ENCODE data around the gene ZNF618. TPM values are rescaled to one million over a fixed set of nuclear protein-coding genes. Genes with fewer than 3 reads are reported as not detected.

Gene ZNF618
- total RNA-seq, 1 experiment from 2014 or later = 22.0 TPM

- POLR2A ChIA-PET = no interaction called here
- no peak for ATAC-seq
- H3K36me3 Mint-ChIP-seq = peaks cover 11% of the 10 kb centered on the region
- no peak for DNase-seq (ENCODE audit: low spot score)
- no peak for TF ChIP-seq JAZF1 (CRISPR knock-in tag; IDR thresholded peaks at IDR 0.05)
- TF ChIP-seq MYBL2 (CRISPR knock-in tag; IDR thresholded peaks at IDR 0.05) = no peak
- no peak for TF ChIP-seq PREB (CRISPR knock-in tag; IDR thresholded peaks at IDR 0.05; ENCODE audit: borderline replicate concordance)
- TF ChIP-seq ZNF512 (CRISPR knock-in tag; IDR thresholded peaks at IDR 0.05; ENCODE audit: borderline replicate concordance) = no peak
- TF ChIP-seq, protein P1, sequence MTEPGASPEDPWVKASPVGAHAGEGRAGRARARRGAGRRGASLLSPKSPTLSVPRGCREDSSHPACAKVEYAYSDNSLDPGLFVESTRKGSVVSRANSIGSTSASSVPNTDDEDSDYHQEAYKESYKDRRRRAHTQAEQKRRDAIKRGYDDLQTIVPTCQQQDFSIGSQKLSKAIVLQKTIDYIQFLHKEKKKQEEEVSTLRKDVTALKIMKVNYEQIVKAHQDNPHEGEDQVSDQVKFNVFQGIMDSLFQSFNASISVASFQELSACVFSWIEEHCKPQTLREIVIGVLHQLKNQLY (CRISPR knock-in tag; IDR thresholded peaks at IDR 0.05) = no peak
- no peak for TF ChIP-seq ZNF317 (CRISPR knock-in tag; IDR thresholded peaks at IDR 0.05; ENCODE audit: borderline replicate concordance, low read depth)
- no peak for TF ChIP-seq IRF2 (CRISPR knock-in tag; IDR thresholded peaks at IDR 0.05; ENCODE audit: borderline replicate concordance, low read depth)
- TF ChIP-seq, protein P2, sequence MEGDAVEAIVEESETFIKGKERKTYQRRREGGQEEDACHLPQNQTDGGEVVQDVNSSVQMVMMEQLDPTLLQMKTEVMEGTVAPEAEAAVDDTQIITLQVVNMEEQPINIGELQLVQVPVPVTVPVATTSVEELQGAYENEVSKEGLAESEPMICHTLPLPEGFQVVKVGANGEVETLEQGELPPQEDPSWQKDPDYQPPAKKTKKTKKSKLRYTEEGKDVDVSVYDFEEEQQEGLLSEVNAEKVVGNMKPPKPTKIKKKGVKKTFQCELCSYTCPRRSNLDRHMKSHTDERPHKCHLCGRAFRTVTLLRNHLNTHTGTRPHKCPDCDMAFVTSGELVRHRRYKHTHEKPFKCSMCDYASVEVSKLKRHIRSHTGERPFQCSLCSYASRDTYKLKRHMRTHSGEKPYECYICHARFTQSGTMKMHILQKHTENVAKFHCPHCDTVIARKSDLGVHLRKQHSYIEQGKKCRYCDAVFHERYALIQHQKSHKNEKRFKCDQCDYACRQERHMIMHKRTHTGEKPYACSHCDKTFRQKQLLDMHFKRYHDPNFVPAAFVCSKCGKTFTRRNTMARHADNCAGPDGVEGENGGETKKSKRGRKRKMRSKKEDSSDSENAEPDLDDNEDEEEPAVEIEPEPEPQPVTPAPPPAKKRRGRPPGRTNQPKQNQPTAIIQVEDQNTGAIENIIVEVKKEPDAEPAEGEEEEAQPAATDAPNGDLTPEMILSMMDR (IDR thresholded peaks at IDR 0.05) = no peak
- H3K27ac Mint-ChIP-seq = no peak overlapping the region
- no peaks in the 10 kb centered on the region for H3K9me3 Mint-ChIP-seq
- no peak overlapping the region for H3K4me3 Mint-ChIP-seq
- CTCF ChIA-PET = no interaction called here
- no peaks in the 10 kb centered on the region for H3K4me1 Mint-ChIP-seq
- H3K27me3 Mint-ChIP-seq (ENCODE audit: low read depth) = no peaks in the 10 kb centered on the region
These were observed 110.0 kb downstream of the ZNF618 start for GRCh38 chr9:113985968-113986585.

- TF ChIP-seq ZNF219 (CRISPR knock-in tag; IDR thresholded peaks at IDR 0.05; ENCODE audit: borderline replicate concordance) (no peak), NR1H2 (CRISPR knock-in tag; IDR thresholded peaks at IDR 0.05) (no peak), JAZF1 (CRISPR knock-in tag; IDR thresholded peaks at IDR 0.05) (no peak)
- TF ChIP-seq, protein P3, sequence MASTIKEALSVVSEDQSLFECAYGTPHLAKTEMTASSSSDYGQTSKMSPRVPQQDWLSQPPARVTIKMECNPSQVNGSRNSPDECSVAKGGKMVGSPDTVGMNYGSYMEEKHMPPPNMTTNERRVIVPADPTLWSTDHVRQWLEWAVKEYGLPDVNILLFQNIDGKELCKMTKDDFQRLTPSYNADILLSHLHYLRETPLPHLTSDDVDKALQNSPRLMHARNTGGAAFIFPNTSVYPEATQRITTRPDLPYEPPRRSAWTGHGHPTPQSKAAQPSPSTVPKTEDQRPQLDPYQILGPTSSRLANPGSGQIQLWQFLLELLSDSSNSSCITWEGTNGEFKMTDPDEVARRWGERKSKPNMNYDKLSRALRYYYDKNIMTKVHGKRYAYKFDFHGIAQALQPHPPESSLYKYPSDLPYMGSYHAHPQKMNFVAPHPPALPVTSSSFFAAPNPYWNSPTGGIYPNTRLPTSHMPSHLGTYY (CRISPR knock-in tag; IDR thresholded peaks at IDR 0.05) = no peak
- TF ChIP-seq, protein P4, sequence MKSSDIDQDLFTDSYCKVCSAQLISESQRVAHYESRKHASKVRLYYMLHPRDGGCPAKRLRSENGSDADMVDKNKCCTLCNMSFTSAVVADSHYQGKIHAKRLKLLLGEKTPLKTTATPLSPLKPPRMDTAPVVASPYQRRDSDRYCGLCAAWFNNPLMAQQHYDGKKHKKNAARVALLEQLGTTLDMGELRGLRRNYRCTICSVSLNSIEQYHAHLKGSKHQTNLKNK (CRISPR knock-in tag; IDR thresholded peaks at IDR 0.05) = no peak
- CTCF ChIA-PET = no interaction called here
- Mint-ChIP-seq H3K4me1 (no peaks in the 10 kb centered on the region), H3K36me3 (peaks cover 11% of the 10 kb centered on the region), H3K4me3 (no peak overlapping the region), H3K27me3 (ENCODE audit: low read depth) (no peaks in the 10 kb centered on the region), H3K9me3 (no peaks in the 10 kb centered on the region), H3K27ac (no peak overlapping the region)
- no peak for ATAC-seq
- DNase-seq (ENCODE audit: low spot score) = no peak
- POLR2A ChIA-PET = no interaction called here
These were observed 110.8 kb downstream of the ZNF618 start for GRCh38 chr9:113986931-113987330.

DNA sequence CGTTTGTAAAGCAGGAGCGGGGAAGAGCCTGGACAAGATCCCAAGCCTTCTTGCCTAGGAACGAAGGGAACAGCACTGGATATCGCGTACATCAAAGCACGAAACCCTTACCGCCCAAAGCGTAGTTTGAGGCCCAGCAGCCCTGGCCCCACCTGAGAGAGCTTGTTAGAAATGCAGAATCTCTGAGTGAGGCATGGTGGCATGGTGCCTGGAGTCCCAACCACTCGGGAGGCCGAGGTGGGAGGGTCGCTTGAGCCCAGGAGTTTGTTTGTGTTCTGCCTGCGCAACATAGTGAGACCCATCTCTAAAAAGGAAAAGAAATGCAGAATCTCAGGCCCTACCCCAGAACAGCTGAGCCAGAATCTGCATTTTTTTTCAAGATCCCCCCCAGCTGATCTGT, 111.4 kb downstream of the ZNF618 start:
- ChIA-PET CTCF (no interaction called here), POLR2A (no interaction called here)
- ATAC-seq = no peak
- Mint-ChIP-seq H3K27ac (no peak overlapping the region), H3K9me3 (no peaks in the 10 kb centered on the region), H3K4me1 (no peaks in the 10 kb centered on the region), H3K4me3 (no peak overlapping the region), H3K36me3 (peaks cover 11% of the 10 kb centered on the region), H3K27me3 (ENCODE audit: low read depth) (no peaks in the 10 kb centered on the region)
- no peak for DNase-seq (ENCODE audit: low spot score)
- no peak for TF ChIP-seq FOXP1 (CRISPR knock-in tag; IDR thresholded peaks at IDR 0.05; ENCODE audit: borderline replicate concordance)
- no peak for TF ChIP-seq PRDM15 (CRISPR knock-in tag; IDR thresholded peaks at IDR 0.05)
- no peak for TF ChIP-seq SP1 (CRISPR knock-in tag; conservative IDR thresholded peaks at IDR 0.05)
- TF ChIP-seq, protein P5, sequence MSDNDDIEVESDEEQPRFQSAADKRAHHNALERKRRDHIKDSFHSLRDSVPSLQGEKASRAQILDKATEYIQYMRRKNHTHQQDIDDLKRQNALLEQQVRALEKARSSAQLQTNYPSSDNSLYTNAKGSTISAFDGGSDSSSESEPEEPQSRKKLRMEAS (CRISPR knock-in tag; IDR thresholded peaks at IDR 0.05) = no peak
- TF ChIP-seq SOX15 (CRISPR knock-in tag; IDR thresholded peaks at IDR 0.05) = no peak
- no peak for TF ChIP-seq ZBTB43 (CRISPR knock-in tag; IDR thresholded peaks at IDR 0.05)
- no peak for TF ChIP-seq ZNF317 (CRISPR knock-in tag; IDR thresholded peaks at IDR 0.05; ENCODE audit: borderline replicate concordance, low read depth)
